Activated CD4-positive, alpha-beta T cell treated with anti-CD3 and anti-CD28 coated beads, Interleukin-2, amount 10 ng/mL, durations not matched to agents 24 days and 14 days (primary cell): ENCODE results near the gene CELA3B. TPM values are rescaled to one million over a fixed set of nuclear protein-coding genes. Genes with fewer than 3 reads are reported as not detected.
"Not testable (repeated sequence)": the region's sequence is repeated elsewhere in the genome, so short reads cannot be mapped to it uniquely, and the experiment has no call there.

Experiments used
- DNase-seq: peaks from one replicate; pipeline ENCODE4 v3.0.0; 2022
- H3K27ac Mint-ChIP-seq: one replicate; pipeline ENCODE4 v1.8.0; 2022; ENCODE audit warnings: mild to moderate bottlenecking, mixed read lengths
- H3K27me3 Mint-ChIP-seq: one replicate; pipeline ENCODE4 v1.8.0; 2022; ENCODE audit warnings: mixed read lengths
- H3K36me3 Mint-ChIP-seq: one replicate; pipeline ENCODE4 v1.8.0; 2022; ENCODE audit warnings: low read depth, mild to moderate bottlenecking, mixed read lengths
- H3K4me1 Mint-ChIP-seq: one replicate; pipeline ENCODE4 v1.8.0; 2021; ENCODE audit warnings: mixed read lengths
- H3K4me3 Mint-ChIP-seq: one replicate; pipeline ENCODE4 v1.8.0; 2022; ENCODE audit warnings: mild to moderate bottlenecking, moderate library complexity, mixed read lengths
- H3K9me3 Mint-ChIP-seq: one replicate; pipeline ENCODE4 v1.8.0; 2021; ENCODE audit warnings: mixed read lengths
- intact Hi-C: fragments of 100-400 bp; cut with micrococcal nuclease; formaldehyde crosslinking; loops from one replicate; pipeline ENCODE4 v1.15.1; 2023
- total RNA-seq: library from RNA; stranded (reverse); gene quantifications from 2 replicates; pipeline ENCODE4 v1.2.3, GENCODE V29; 2022

Gene CELA3B
- total RNA-seq, 1 donor from 2014 or later = not detected

- no peaks in the 10 kb centered on the region for H3K9me3 Mint-ChIP-seq
- peak overlapping the region; percentile 66 for H3K4me3 Mint-ChIP-seq
- H3K27ac Mint-ChIP-seq = no peak overlapping the region
- intact Hi-C loops = no loop called here
- H3K4me1 Mint-ChIP-seq = peaks cover 12% of the 10 kb centered on the region
- H3K36me3 Mint-ChIP-seq = peaks cover 3% of the 10 kb centered on the region
- no peak for DNase-seq
- peaks cover 25% of the 10 kb centered on the region for H3K27me3 Mint-ChIP-seq
Measured at GRCh38 chr1:21938732-21939538, 37.9 kb upstream of the CELA3B start.

GRCh38 chr1:21939650-21940374, 37.0 kb upstream of the CELA3B start:
- Mint-ChIP-seq H3K4me3 (no peak overlapping the region), H3K27me3 (peaks cover 25% of the 10 kb centered on the region), H3K36me3 (peaks cover 3% of the 10 kb centered on the region), H3K27ac (no peak overlapping the region), H3K9me3 (no peaks in the 10 kb centered on the region), H3K4me1 (peaks cover 9% of the 10 kb centered on the region)
- DNase-seq = no peak
- intact Hi-C loops = no loop called here

- no peak overlapping the region for H3K4me3 Mint-ChIP-seq
- H3K27me3 Mint-ChIP-seq = peaks cover 23% of the 10 kb centered on the region
- intact Hi-C loops = no loop called here
- no peaks in the 10 kb centered on the region for H3K9me3 Mint-ChIP-seq
- DNase-seq = no peak
- H3K4me1 Mint-ChIP-seq = peaks cover 8% of the 10 kb centered on the region
- H3K27ac Mint-ChIP-seq = no peak overlapping the region
- H3K36me3 Mint-ChIP-seq = peaks cover 3% of the 10 kb centered on the region
Measured at GRCh38 chr1:21940492-21940891, 36.3 kb upstream of the CELA3B start.

GRCh38 chr1:21941370-21941769, 35.5 kb upstream of the CELA3B start:
- H3K9me3 Mint-ChIP-seq = no peaks in the 10 kb centered on the region
- no peak overlapping the region for H3K27ac Mint-ChIP-seq
- intact Hi-C loops = no loop called here
- no peak for DNase-seq
- H3K4me3 Mint-ChIP-seq = no peak overlapping the region
- H3K36me3 Mint-ChIP-seq = peaks cover 3% of the 10 kb centered on the region
- peaks cover 6% of the 10 kb centered on the region for H3K4me1 Mint-ChIP-seq
- peaks cover 20% of the 10 kb centered on the region for H3K27me3 Mint-ChIP-seq

- H3K9me3 Mint-ChIP-seq = no peaks in the 10 kb centered on the region
Measured at GRCh38 chr1:21942464-21942863, 34.4 kb upstream of the CELA3B start.

GRCh38 chr1:21942959-21943640, 33.7 kb upstream of the CELA3B start:
- H3K4me1 Mint-ChIP-seq, H3K4me3 Mint-ChIP-seq, H3K9me3 Mint-ChIP-seq, DNase-seq, intact Hi-C loops, H3K27ac Mint-ChIP-seq, H3K36me3 Mint-ChIP-seq: not testable (repeated sequence)
- peaks cover 15% of the 10 kb centered on the region for H3K27me3 Mint-ChIP-seq

More at GRCh38 chr1:21942464-21942863, 34.4 kb upstream of the CELA3B start:
- H3K27ac Mint-ChIP-seq = no peak overlapping the region
- no peak for DNase-seq
- H3K4me3 Mint-ChIP-seq = no peak overlapping the region
- peaks cover 6% of the 10 kb centered on the region for H3K4me1 Mint-ChIP-seq
- intact Hi-C loops = no loop called here
- H3K36me3 Mint-ChIP-seq = peaks cover 3% of the 10 kb centered on the region
- H3K27me3 Mint-ChIP-seq = peaks cover 20% of the 10 kb centered on the region

DNA sequence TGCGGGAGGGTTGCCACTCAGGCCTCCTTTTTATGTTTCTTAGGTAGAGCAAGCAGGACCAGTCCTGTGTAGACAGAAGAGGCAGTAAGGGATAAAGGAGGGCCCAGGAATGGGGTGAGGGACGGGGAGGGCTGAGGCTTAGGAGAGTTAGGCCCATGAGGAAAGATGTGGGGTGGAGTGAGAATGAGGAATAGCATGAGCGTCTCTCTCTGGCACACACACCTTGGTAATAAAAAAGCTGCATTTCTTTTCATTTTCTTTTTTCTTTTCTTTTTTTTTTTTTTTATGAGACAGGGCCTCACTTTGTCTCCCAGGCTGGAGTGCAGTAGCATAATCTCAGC, 32.1 kb upstream of the CELA3B start:
- Mint-ChIP-seq H3K9me3 (no peaks in the 10 kb centered on the region), H3K4me3 (no peak overlapping the region), H3K27me3 (peaks cover 7% of the 10 kb centered on the region), H3K36me3 (no peaks in the 10 kb centered on the region), H3K27ac (no peak overlapping the region), H3K4me1 (no peaks in the 10 kb centered on the region)
- no peak for DNase-seq
- intact Hi-C loops = no loop called here

GRCh38 chr1:21946836-21947587, 29.8 kb upstream of the CELA3B start:
- no peaks in the 10 kb centered on the region for H3K36me3 Mint-ChIP-seq
- no peak overlapping the region for H3K4me3 Mint-ChIP-seq
- intact Hi-C loops = no loop called here
- H3K27me3 Mint-ChIP-seq = no peaks in the 10 kb centered on the region
- no peak for DNase-seq
- H3K27ac Mint-ChIP-seq = no peak overlapping the region
- no peaks in the 10 kb centered on the region for H3K4me1 Mint-ChIP-seq
- no peaks in the 10 kb centered on the region for H3K9me3 Mint-ChIP-seq

- no peaks in the 10 kb centered on the region for H3K9me3 Mint-ChIP-seq
- H3K27me3 Mint-ChIP-seq = no peaks in the 10 kb centered on the region
- H3K4me1 Mint-ChIP-seq = no peaks in the 10 kb centered on the region
- intact Hi-C loops = no loop called here
- DNase-seq = no peak
- no peaks in the 10 kb centered on the region for H3K36me3 Mint-ChIP-seq
- no peak overlapping the region for H3K27ac Mint-ChIP-seq
- no peak overlapping the region for H3K4me3 Mint-ChIP-seq
Measured at GRCh38 chr1:21950734-21951133, 26.1 kb upstream of the CELA3B start.

DNA sequence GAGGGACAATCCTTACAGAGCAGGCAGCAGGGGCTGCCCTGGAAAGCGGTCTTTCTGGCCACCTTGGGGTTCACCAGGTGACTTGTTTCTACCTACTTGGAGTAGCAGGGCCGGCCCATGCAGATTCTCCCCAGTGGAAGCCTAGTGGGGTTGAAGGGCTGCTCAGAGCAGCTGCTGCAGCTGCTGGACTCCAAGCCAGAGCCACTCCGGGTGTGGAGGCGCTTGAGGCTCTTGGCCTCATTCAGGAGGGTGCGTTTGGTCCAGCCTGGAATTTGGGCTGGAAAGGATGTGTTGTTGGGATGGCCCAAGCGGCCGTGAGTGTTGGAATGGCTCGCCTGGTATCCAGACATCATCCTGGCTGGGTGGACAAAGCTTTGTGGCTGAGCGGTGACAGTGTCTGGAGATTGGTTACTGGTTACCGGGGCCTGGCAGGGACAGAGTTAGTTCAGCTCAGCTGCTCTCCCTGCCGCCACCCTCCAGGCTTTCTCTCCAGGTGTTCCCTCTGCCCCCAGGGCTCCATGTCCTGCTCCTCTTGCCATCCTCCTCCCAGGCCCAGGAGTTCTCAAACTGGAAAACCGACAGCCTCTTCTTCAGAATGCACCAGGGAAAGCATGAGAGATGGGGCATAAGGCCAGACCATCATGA, 25.5 kb upstream of the CELA3B start:
- intact Hi-C loops = no loop called here

GRCh38 chr1:21952786-21953520, 23.9 kb upstream of the CELA3B start:
- Mint-ChIP-seq H3K9me3 (no peaks in the 10 kb centered on the region), H3K4me3 (no peak overlapping the region), H3K27ac (no peak overlapping the region), H3K4me1 (peaks cover 16% of the 10 kb centered on the region), H3K36me3 (no peaks in the 10 kb centered on the region), H3K27me3 (no peaks in the 10 kb centered on the region)
- no peak for DNase-seq
- intact Hi-C loops = no loop called here

More for the DNA sequence above, 25.5 kb upstream of the CELA3B start:
- DNase-seq = no peak
- Mint-ChIP-seq H3K4me1 (peaks cover 4% of the 10 kb centered on the region), H3K36me3 (no peaks in the 10 kb centered on the region), H3K27me3 (no peaks in the 10 kb centered on the region), H3K9me3 (no peaks in the 10 kb centered on the region), H3K27ac (no peak overlapping the region), H3K4me3 (no peak overlapping the region)

GRCh38 chr1:21955058-21955457, 21.8 kb upstream of the CELA3B start:
- Mint-ChIP-seq H3K9me3 (no peaks in the 10 kb centered on the region), H3K27ac (no peak overlapping the region), H3K36me3 (no peaks in the 10 kb centered on the region), H3K4me1 (peaks cover 22% of the 10 kb centered on the region), H3K27me3 (no peaks in the 10 kb centered on the region), H3K4me3 (no peak overlapping the region)
- intact Hi-C loops = no loop called here
- no peak for DNase-seq
